CD4-positive, alpha-beta T cell (primary cell): Measurements from ENCODE around the gene SH3RF3. TPM values are rescaled to one million over a fixed set of nuclear protein-coding genes. Genes with fewer than 3 reads are reported as not detected.

Experiments used
- ATAC-seq: fragments of 200-7000 bp; cut with Tn5 transposase; one replicate; pipeline ENCODE4 v1.10.0; 2022; ENCODE audit warnings: mild to moderate bottlenecking; ENCODE audit not compliant: poor library complexity
- CTCF ChIA-PET: fragments of 350-600 bp; sonication (Branson Sonifier 250); formaldehyde crosslinking; loops from one replicate; lab custom pipeline; 2021; ENCODE audit warnings: antibody characterized with exemption, inconsistent platforms; lab: Charles Lee
- POLR2A ChIA-PET: fragments of 350-600 bp; sonication (Branson Sonifier 250); formaldehyde crosslinking; loops from one replicate; lab custom pipeline; 2021; ENCODE audit warnings: antibody characterized with exemption, inconsistent platforms; lab: Charles Lee
- DNase-seq, 14 experiments: peaks; one replicate each; pipeline ENCODE4 v3.0.0-alpha.2; 2013 to 2020; ENCODE audit warnings: mixed read lengths in 2 of 14
- H3K27ac ChIP-seq, 2 donors: one replicate each; pipeline versions ENCODE4 v1.5.1 to v1.7.0; 2013; ENCODE audit warnings: low read length in 2 of 2, low read depth in 1 of 2, mild to moderate bottlenecking in 1 of 2
- H3K27me3 ChIP-seq, 2 experiments: 1 replicate in 1 of 2; 2 replicates in 1 of 2; pipeline versions ENCODE4 v1.6.1 to v1.7.0; 2013; ENCODE audit warnings: low read length in 2 of 2, control low read depth in 1 of 2, mild to moderate bottlenecking in 1 of 2, moderate library complexity in 1 of 2; ENCODE audit not compliant: insufficient read depth in 2 of 2, control insufficient read depth in 1 of 2
- H3K36me3 ChIP-seq: one replicate; pipeline ENCODE4 v1.6.1; 2013; ENCODE audit warnings: low read length, control low read depth; ENCODE audit not compliant: insufficient read depth
- H3K4me1 ChIP-seq: one replicate; pipeline ENCODE4 v1.6.1; 2013; ENCODE audit warnings: low read length, control low read depth; ENCODE audit not compliant: insufficient read depth
- H3K4me3 ChIP-seq: one replicate; pipeline ENCODE4 v1.5.1; 2013; ENCODE audit warnings: mild to moderate bottlenecking, low read length, moderate library complexity
- H3K9me3 ChIP-seq, 2 experiments: 1 replicate in 1 of 2; 2 replicates in 1 of 2; pipeline versions ENCODE4 v1.6.1 to v1.7.0; 2013; ENCODE audit warnings: low read length in 2 of 2, mild to moderate bottlenecking in 2 of 2, control low read depth in 1 of 2, moderate library complexity in 1 of 2; ENCODE audit not compliant: control insufficient read depth in 1 of 2, insufficient read depth in 1 of 2
- H3K27ac Mint-ChIP-seq: one replicate; pipeline ENCODE4 v1.8.0; 2020; ENCODE audit warnings: mixed read lengths
- H3K27me3 Mint-ChIP-seq: one replicate; pipeline ENCODE4 v1.8.0; 2021; ENCODE audit warnings: mixed read lengths
- H3K36me3 Mint-ChIP-seq: one replicate; pipeline ENCODE4 v1.8.0; 2021; ENCODE audit warnings: low read depth, mixed read lengths
- H3K4me1 Mint-ChIP-seq: one replicate; pipeline ENCODE4 v1.8.0; 2021; ENCODE audit warnings: low read depth, mixed read lengths
- H3K4me3 Mint-ChIP-seq: one replicate; pipeline ENCODE4 v1.8.0; 2020; ENCODE audit warnings: mild to moderate bottlenecking, mixed read lengths
- H3K9me3 Mint-ChIP-seq: one replicate; pipeline ENCODE4 v1.8.0; 2020; ENCODE audit warnings: mixed read lengths
- intact Hi-C, 2 experiments: fragments of 100-400 bp; cut with DNase I in 1 of 2; cut with micrococcal nuclease in 1 of 2; formaldehyde crosslinking; loops; one replicate each; pipeline versions ENCODE4 v1.15.1 to v1.9.0; 2023 to 2025; cut with DNase I, micrococcal nuclease
- total RNA-seq, 174 experiments: library from RNA in 2 of 174; stranded (reverse) in 2 of 174; gene quantifications; one replicate each; pipeline ENCODE4 v1.2.3 and lab custom pipeline; 2021 to 2026
- TF ChIP-seq, protein P1 (sequence below): fragments of 200-600 bp; IDR thresholded peaks from one replicate; pipeline ENCODE4 v1.8.0; 2022; ENCODE audit warnings: antibody characterized with exemption, mild to moderate bottlenecking

The SH3RF3 gene
- total RNA-seq, 2 experiments from 2014 or later: 5.2 to 5.9 TPM

DNA sequence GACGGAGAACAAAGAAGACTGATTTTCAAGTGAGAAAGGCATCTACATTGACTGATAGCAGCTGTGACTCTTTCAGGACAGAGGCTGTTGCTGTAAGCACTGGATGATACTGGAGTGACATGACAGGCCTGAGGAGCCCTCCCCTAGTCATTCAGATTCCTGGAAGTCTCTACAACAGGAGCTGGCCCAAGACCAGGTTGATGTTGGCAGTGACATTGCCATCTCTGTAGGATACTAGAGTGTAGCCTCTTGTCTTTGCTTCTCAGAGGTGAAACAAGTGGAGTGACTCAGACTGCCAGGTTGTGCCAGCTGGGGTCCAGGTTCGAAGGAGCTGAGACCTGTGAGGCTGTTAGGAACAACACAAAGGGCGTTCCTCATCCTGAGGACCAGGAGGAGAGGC is 44.7 kb upstream of the SH3RF3 start:
- Mint-ChIP-seq H3K9me3 (peaks cover 2% of the 10 kb centered on the region), H3K27me3 (no peaks in the 10 kb centered on the region), H3K4me3 (no peak overlapping the region), H3K4me1 (peaks cover 5% of the 10 kb centered on the region), H3K27ac (no peak overlapping the region), H3K36me3 (no peaks in the 10 kb centered on the region)
- no peaks in the 10 kb centered on the region for H3K9me3 ChIP-seq
- TF ChIP-seq, protein P1, sequence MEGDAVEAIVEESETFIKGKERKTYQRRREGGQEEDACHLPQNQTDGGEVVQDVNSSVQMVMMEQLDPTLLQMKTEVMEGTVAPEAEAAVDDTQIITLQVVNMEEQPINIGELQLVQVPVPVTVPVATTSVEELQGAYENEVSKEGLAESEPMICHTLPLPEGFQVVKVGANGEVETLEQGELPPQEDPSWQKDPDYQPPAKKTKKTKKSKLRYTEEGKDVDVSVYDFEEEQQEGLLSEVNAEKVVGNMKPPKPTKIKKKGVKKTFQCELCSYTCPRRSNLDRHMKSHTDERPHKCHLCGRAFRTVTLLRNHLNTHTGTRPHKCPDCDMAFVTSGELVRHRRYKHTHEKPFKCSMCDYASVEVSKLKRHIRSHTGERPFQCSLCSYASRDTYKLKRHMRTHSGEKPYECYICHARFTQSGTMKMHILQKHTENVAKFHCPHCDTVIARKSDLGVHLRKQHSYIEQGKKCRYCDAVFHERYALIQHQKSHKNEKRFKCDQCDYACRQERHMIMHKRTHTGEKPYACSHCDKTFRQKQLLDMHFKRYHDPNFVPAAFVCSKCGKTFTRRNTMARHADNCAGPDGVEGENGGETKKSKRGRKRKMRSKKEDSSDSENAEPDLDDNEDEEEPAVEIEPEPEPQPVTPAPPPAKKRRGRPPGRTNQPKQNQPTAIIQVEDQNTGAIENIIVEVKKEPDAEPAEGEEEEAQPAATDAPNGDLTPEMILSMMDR: no peak
- no peak overlapping the region for H3K27ac ChIP-seq
- no peaks in the 10 kb centered on the region for H3K36me3 ChIP-seq
- intact Hi-C loops: no loop called here
- DNase-seq (no peak), ATAC-seq (no peak)
- H3K4me1 ChIP-seq: peaks cover 4% of the 10 kb centered on the region
- H3K4me3 ChIP-seq: no peak overlapping the region
- no peaks in the 10 kb centered on the region for H3K27me3 ChIP-seq
- ChIA-PET POLR2A (interaction anchor here (0.7 to 1.2 kb wide), 2 partner anchors 19 to 53 kb away, joined by 3 read pairs; no protein-coding TSS in a partner anchor), CTCF (no interaction called here)

GRCh38 chr2:109085912-109086742 is 42.9 kb upstream of the SH3RF3 start:
- Mint-ChIP-seq H3K27me3 (no peaks in the 10 kb centered on the region), H3K4me3 (no peak overlapping the region), H3K9me3 (peaks cover 2% of the 10 kb centered on the region), H3K36me3 (no peaks in the 10 kb centered on the region), H3K4me1 (peaks cover 5% of the 10 kb centered on the region), H3K27ac (no peak overlapping the region)
- H3K27me3 ChIP-seq: no peaks in the 10 kb centered on the region
- H3K4me1 ChIP-seq: peaks cover 4% of the 10 kb centered on the region
- no peaks in the 10 kb centered on the region for H3K9me3 ChIP-seq
- intact Hi-C loops: no loop called here
- H3K27ac ChIP-seq: no peak overlapping the region
- DNase-seq (no peak), ATAC-seq (no peak)
- TF ChIP-seq, protein P1: no peak
- POLR2A ChIA-PET: interaction anchor here (1.1 kb wide), 1 partner anchor 16 kb away, joined by 3 read pairs; no protein-coding TSS in a partner anchor
- no peaks in the 10 kb centered on the region for H3K36me3 ChIP-seq
- CTCF ChIA-PET: no interaction called here
- H3K4me3 ChIP-seq: no peak overlapping the region

DNA sequence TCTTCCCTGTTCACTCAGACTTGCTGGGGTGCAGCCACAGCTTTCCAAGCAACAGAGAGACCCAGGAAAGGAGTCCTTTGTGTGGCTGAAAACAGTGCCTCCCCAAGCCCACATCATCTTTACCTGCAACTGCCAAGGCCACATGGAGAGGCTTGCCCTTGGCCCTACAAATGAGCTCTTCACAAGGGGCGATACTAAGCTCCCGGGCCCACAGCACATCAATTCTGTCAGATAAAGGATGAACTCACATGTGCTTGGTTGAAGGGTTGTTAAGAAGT is 42.3 kb upstream of the SH3RF3 start:
- TF ChIP-seq, protein P1: no peak
- Histone ChIP-seq H3K4me3 (no peak overlapping the region), H3K9me3 (no peaks in the 10 kb centered on the region), H3K27me3 (no peaks in the 10 kb centered on the region), H3K4me1 (peaks cover 4% of the 10 kb centered on the region), H3K36me3 (no peaks in the 10 kb centered on the region), H3K27ac (no peak overlapping the region)
- POLR2A ChIA-PET: interaction anchor here (1.1 kb wide), 1 partner anchor 16 kb away, joined by 3 read pairs; no protein-coding TSS in a partner anchor
- DNase-seq (no peak), ATAC-seq (no peak)
- Mint-ChIP-seq H3K4me3 (no peak overlapping the region), H3K36me3 (no peaks in the 10 kb centered on the region), H3K4me1 (peaks cover 5% of the 10 kb centered on the region), H3K27me3 (no peaks in the 10 kb centered on the region), H3K27ac (no peak overlapping the region), H3K9me3 (peaks cover 2% of the 10 kb centered on the region)
- CTCF ChIA-PET: no interaction called here
- intact Hi-C loops: no loop called here
